Type B pancreatic cell (in vitro differentiated cells): ENCODE results near the gene SLC10A7. TPM values are rescaled to one million over a fixed set of nuclear protein-coding genes. Genes with fewer than 3 reads are reported as not detected.

Experiments
- DNase-seq: peaks from one replicate; pipeline ENCODE4 v3.0.0; 2021; ENCODE audit warnings: mixed read lengths; ENCODE audit not compliant: unreplicated experiment; ENCODE audit errors: extremely low spot score
- H3K27ac Mint-ChIP-seq: 2 replicates; pipeline ENCODE4 v1.8.0; 2021; ENCODE audit warnings: mild to moderate bottlenecking, mixed read lengths
- H3K27me3 Mint-ChIP-seq: 2 replicates; pipeline ENCODE4 v1.8.0; 2021; ENCODE audit warnings: mixed read lengths
- H3K36me3 Mint-ChIP-seq: 2 replicates; pipeline ENCODE4 v1.8.0; 2021; ENCODE audit warnings: mixed read lengths
- H3K4me1 Mint-ChIP-seq: one replicate; pipeline ENCODE4 v1.8.0; 2021; ENCODE audit warnings: mixed read lengths; ENCODE audit not compliant: unreplicated experiment
- H3K4me3 Mint-ChIP-seq: 2 replicates; pipeline ENCODE4 v1.8.0; 2021; ENCODE audit warnings: mild to moderate bottlenecking, mixed read lengths
- H3K9me3 Mint-ChIP-seq: 2 replicates; pipeline ENCODE4 v1.8.0; 2021; ENCODE audit warnings: mixed read lengths
- CTCF ChIP-seq: fragments of 200-600 bp; sonication (generic); conservative IDR thresholded peaks from 2 replicates; pipeline ENCODE4 v1.5.0; 2021; ENCODE audit warnings: antibody characterized with exemption, mild to moderate bottlenecking
- total RNA-seq: library from RNA; stranded (reverse); gene quantifications from 2 replicates; pipeline ENCODE4 v1.2.1, GENCODE V29; 2021; ENCODE audit warnings: low replicate concordance

Gene SLC10A7
- total RNA-seq, 1 donor from 2014 or later = 16.1 TPM

GRCh38 chr4:146244496-146244895 lies 277.2 kb downstream of the SLC10A7 start:
- Mint-ChIP-seq H3K9me3 (peaks cover 3% of the 10 kb centered on the region), H3K4me1 (peaks cover 15% of the 10 kb centered on the region), H3K36me3 (no peaks in the 10 kb centered on the region), H3K27me3 (peaks cover 5% of the 10 kb centered on the region), H3K4me3 (no peak overlapping the region), H3K27ac (no peak overlapping the region)
- DNase-seq = no peak
- no peak for TF ChIP-seq CTCF

- H3K27me3 Mint-ChIP-seq = peaks cover 5% of the 10 kb centered on the region
- TF ChIP-seq CTCF = no peak
- H3K27ac Mint-ChIP-seq = no peak overlapping the region
Measured at GRCh38 chr4:146243883-146244277, 277.9 kb downstream of the SLC10A7 start.

GRCh38 chr4:146243141-146243882 lies 278.4 kb downstream of the SLC10A7 start:
- Mint-ChIP-seq H3K27ac (no peak overlapping the region), H3K36me3 (no peaks in the 10 kb centered on the region), H3K9me3 (peaks cover 3% of the 10 kb centered on the region), H3K27me3 (peaks cover 5% of the 10 kb centered on the region), H3K4me1 (peaks cover 15% of the 10 kb centered on the region), H3K4me3 (no peak overlapping the region)
- DNase-seq = no peak
- TF ChIP-seq CTCF = peak; percentile 59

More at GRCh38 chr4:146243883-146244277, 277.9 kb downstream of the SLC10A7 start:
- no peak overlapping the region for H3K4me3 Mint-ChIP-seq
- peaks cover 15% of the 10 kb centered on the region for H3K4me1 Mint-ChIP-seq
- no peaks in the 10 kb centered on the region for H3K36me3 Mint-ChIP-seq
- H3K9me3 Mint-ChIP-seq = peaks cover 3% of the 10 kb centered on the region
- DNase-seq = no peak

GRCh38 chr4:146238107-146238506 lies 283.6 kb downstream of the SLC10A7 start:
- no peak overlapping the region for H3K4me3 Mint-ChIP-seq
- H3K36me3 Mint-ChIP-seq = no peaks in the 10 kb centered on the region
- H3K27me3 Mint-ChIP-seq = no peaks in the 10 kb centered on the region
- H3K27ac Mint-ChIP-seq = no peak overlapping the region
- H3K9me3 Mint-ChIP-seq = peaks cover 3% of the 10 kb centered on the region
- TF ChIP-seq CTCF = no peak
- peaks cover 4% of the 10 kb centered on the region for H3K4me1 Mint-ChIP-seq
- no peak for DNase-seq

- no peak for TF ChIP-seq CTCF
- H3K27me3 Mint-ChIP-seq = no peaks in the 10 kb centered on the region
- H3K36me3 Mint-ChIP-seq = no peaks in the 10 kb centered on the region
- no peak overlapping the region for H3K4me3 Mint-ChIP-seq
- H3K9me3 Mint-ChIP-seq = peaks cover 8% of the 10 kb centered on the region
- H3K27ac Mint-ChIP-seq = no peak overlapping the region
- H3K4me1 Mint-ChIP-seq = peaks cover 4% of the 10 kb centered on the region
- DNase-seq = no peak
Measured at GRCh38 chr4:146237092-146237491, 284.6 kb downstream of the SLC10A7 start.
